ENCODE results near the gene UAP1L1. TPM values are rescaled to one million over a fixed set of nuclear protein-coding genes. Genes with fewer than 3 reads are reported as not detected.

UAP1L1 gene
- polyA plus RNA-seq (2013, experiment 1 of 2) = 0.17 TPM
- 0.19 TPM for polyA plus RNA-seq (2013, experiment 2 of 2)

- no CpG with 5 or more reads among the region's 87 CpGs for WGBS, 2 donors (ENCODE audit: extremely low coverage in 2 of 2, insufficient read length in 2 of 2, insufficient replicate concordance in 1 of 2)
- no peak for DNase-seq (ENCODE audit: low spot score)
Observed at GRCh38 chr9:137077010-137077747, at the start of gene UAP1L1. UAP1L1 (plus strand) TSS chr9:137077517; CDS start chr9:137077533, 16 bp downstream.

GRCh38 chr9:137028263-137029057 is 48.9 kb upstream of the UAP1L1 start:
- H4K91ac ChIP-seq (ENCODE audit: low read depth, low read length, poor library complexity) = no peak overlapping the region
- peak overlapping the region; percentile 0 for H3K4ac ChIP-seq (ENCODE audit: low read length)
- peak overlapping the region; percentile 54 for H2BK15ac ChIP-seq (ENCODE audit: low read length)
- peak overlapping the region; percentile 73 for H3K9ac ChIP-seq (ENCODE audit: low read depth, low read length, poor library complexity)
- peak; percentile 75 for DNase-seq (ENCODE audit: low spot score)
- WGBS, 2 donors (ENCODE audit: extremely low coverage in 2 of 2, insufficient read length in 2 of 2, insufficient replicate concordance in 1 of 2) = no CpG with 5 or more reads among the region's 98 CpGs
- peak overlapping the region; percentile 75 for H2BK5ac ChIP-seq (ENCODE audit: low read length)
- H3K4me3 ChIP-seq (ENCODE audit: low read length in 2 of 2) = peak overlapping the region; percentile 67 to 84
- H2BK120ac ChIP-seq (ENCODE audit: low read depth, low read length) = no peak overlapping the region
- peak overlapping the region; percentile 96 for H3K4me2 ChIP-seq (ENCODE audit: insufficient read depth, low read length, poor library complexity, severe bottlenecking)
- no peaks in the 10 kb centered on the region for H3K36me3 ChIP-seq (replicated peaks in 1 of 2; ENCODE audit: control insufficient read depth in 2 of 2, insufficient read depth in 2 of 2, low read length in 2 of 2)
- H3K27me3 ChIP-seq (ENCODE audit: control insufficient read depth in 3 of 3, insufficient read depth in 3 of 3, low read depth in 1 of 3, low read length in 3 of 3) = peaks cover 0 to 10% (median 0%) of the 10 kb centered on the region in 3 experiments
- H3K18ac ChIP-seq (ENCODE audit: low read length) = peak overlapping the region; percentile 99
- H4K8ac ChIP-seq (ENCODE audit: low read depth, low read length) = peak overlapping the region; percentile 33
- peak overlapping the region; percentile 5 for H3K14ac ChIP-seq (ENCODE audit: low read length)
- H2AFZ ChIP-seq (ENCODE audit: low read length) = peak overlapping the region; percentile 99
- H3K9me3 ChIP-seq (replicated peaks in 1 of 2; ENCODE audit: control insufficient read depth in 2 of 2, insufficient read depth in 1 of 2, low read depth in 1 of 2, low read length in 2 of 2) = no peaks in the 10 kb centered on the region
- H2AK5ac ChIP-seq (ENCODE audit: low read depth, low read length) = peak overlapping the region; percentile 58
- peaks cover 22 to 45% of the 10 kb centered on the region in 2 donors for H3K4me1 ChIP-seq (ENCODE audit: control insufficient read depth in 2 of 2, insufficient read depth in 1 of 2, low read depth in 1 of 2, low read length in 2 of 2)
- H3K23ac ChIP-seq (ENCODE audit: low read depth, low read length, poor library complexity) = peak overlapping the region; percentile 2
- H2BK12ac ChIP-seq (ENCODE audit: low read length) = no peak overlapping the region
- H3K27ac ChIP-seq (replicated peaks; ENCODE audit: low read length) = no peak overlapping the region
- peaks cover 14% of the 10 kb centered on the region for H3K79me1 ChIP-seq (ENCODE audit: low read depth, low read length)

More at GRCh38 chr9:137077010-137077747, at the start of gene UAP1L1:
- Histone ChIP-seq H2AK5ac (ENCODE audit: low read depth, low read length) (peak within 1 kb of the TSS; percentile 90), H2BK120ac (ENCODE audit: low read depth, low read length) (peak within 1 kb of the TSS; percentile 47), H4K8ac (ENCODE audit: low read depth, low read length) (no peak within 1 kb of the TSS), H3K27ac (replicated peaks; ENCODE audit: low read length) (no peak within 1 kb of the TSS), H3K27me3 (ENCODE audit: control insufficient read depth in 3 of 3, insufficient read depth in 3 of 3, low read depth in 1 of 3, low read length in 3 of 3) (peaks cover 29 to 81% (median 63%) of the 10 kb centered on the region in 3 experiments), H2BK12ac (ENCODE audit: low read length) (peak within 1 kb of the TSS; percentile 41), H2BK15ac (ENCODE audit: low read length) (peak within 1 kb of the TSS; percentile 38), H2AFZ (ENCODE audit: low read length) (peak within 1 kb of the TSS; percentile 75), H4K91ac (ENCODE audit: low read depth, low read length, poor library complexity) (no peak within 1 kb of the TSS), H3K18ac (ENCODE audit: low read length) (peak within 1 kb of the TSS; percentile 87), H3K23ac (ENCODE audit: low read depth, low read length, poor library complexity) (peak within 1 kb of the TSS; percentile 85), H3K79me1 (ENCODE audit: low read depth, low read length) (peaks cover 4% of the 10 kb centered on the region), H3K14ac (ENCODE audit: low read length) (peak within 1 kb of the TSS; percentile 56), H3K4me2 (ENCODE audit: insufficient read depth, low read length, poor library complexity, severe bottlenecking) (peak within 1 kb of the TSS; percentile 62), H3K36me3 (replicated peaks in 1 of 2; ENCODE audit: control insufficient read depth in 2 of 2, insufficient read depth in 2 of 2, low read length in 2 of 2) (no peaks in the 10 kb centered on the region), H3K4me3 (ENCODE audit: low read length in 2 of 2) (peak within 1 kb of the TSS; percentile 38 to 72), H3K9ac (ENCODE audit: low read depth, low read length, poor library complexity) (peak within 1 kb of the TSS; percentile 44), H3K4me1 (ENCODE audit: control insufficient read depth in 2 of 2, insufficient read depth in 1 of 2, low read depth in 1 of 2, low read length in 2 of 2) (peaks cover 3 to 7% of the 10 kb centered on the region in 2 donors), H3K4ac (ENCODE audit: low read length) (no peak within 1 kb of the TSS), H2BK5ac (ENCODE audit: low read length) (no peak within 1 kb of the TSS), H3K9me3 (replicated peaks in 1 of 2; ENCODE audit: control insufficient read depth in 2 of 2, insufficient read depth in 1 of 2, low read depth in 1 of 2, low read length in 2 of 2) (peaks cover 0 to 10% of the 10 kb centered on the region in 2 donors)

GRCh38 chr9:137029058-137029936 is 48.0 kb upstream of the UAP1L1 start:
- Histone ChIP-seq H2AFZ (ENCODE audit: low read length) (peak overlapping the region; percentile 99), H3K4me2 (ENCODE audit: insufficient read depth, low read length, poor library complexity, severe bottlenecking) (peak overlapping the region; percentile 26), H2BK15ac (ENCODE audit: low read length) (peak overlapping the region; percentile 54), H4K8ac (ENCODE audit: low read depth, low read length) (no peak overlapping the region), H3K79me1 (ENCODE audit: low read depth, low read length) (peaks cover 9% of the 10 kb centered on the region), H3K4me1 (ENCODE audit: control insufficient read depth in 2 of 2, insufficient read depth in 1 of 2, low read depth in 1 of 2, low read length in 2 of 2) (peaks cover 18 to 38% of the 10 kb centered on the region in 2 donors), H3K27me3 (ENCODE audit: control insufficient read depth in 3 of 3, insufficient read depth in 3 of 3, low read depth in 1 of 3, low read length in 3 of 3) (peaks cover 0 to 10% (median 0%) of the 10 kb centered on the region in 3 experiments), H2BK5ac (ENCODE audit: low read length) (no peak overlapping the region), H3K9ac (ENCODE audit: low read depth, low read length, poor library complexity) (peak overlapping the region; percentile 73), H3K23ac (ENCODE audit: low read depth, low read length, poor library complexity) (peak overlapping the region; percentile 2), H3K14ac (ENCODE audit: low read length) (no peak overlapping the region), H3K18ac (ENCODE audit: low read length) (peak overlapping the region; percentile 99), H3K4ac (ENCODE audit: low read length) (no peak overlapping the region), H2BK120ac (ENCODE audit: low read depth, low read length) (no peak overlapping the region), H3K36me3 (replicated peaks in 1 of 2; ENCODE audit: control insufficient read depth in 2 of 2, insufficient read depth in 2 of 2, low read length in 2 of 2) (no peaks in the 10 kb centered on the region), H2BK12ac (ENCODE audit: low read length) (peak overlapping the region; percentile 93), H4K91ac (ENCODE audit: low read depth, low read length, poor library complexity) (no peak overlapping the region), H2AK5ac (ENCODE audit: low read depth, low read length) (peak overlapping the region; percentile 98), H3K9me3 (replicated peaks in 1 of 2; ENCODE audit: control insufficient read depth in 2 of 2, insufficient read depth in 1 of 2, low read depth in 1 of 2, low read length in 2 of 2) (no peaks in the 10 kb centered on the region), H3K27ac (replicated peaks; ENCODE audit: low read length) (peak overlapping the region; percentile 10), H3K4me3 (ENCODE audit: low read length in 2 of 2) (peak overlapping the region in 1 of 2 donors; percentile 60)
- WGBS, 2 donors (ENCODE audit: extremely low coverage in 2 of 2, insufficient read length in 2 of 2, insufficient replicate concordance in 1 of 2) = no CpG with 5 or more reads among the region's 19 CpGs
- DNase-seq (ENCODE audit: low spot score) = peak; percentile 75

Measured in neuronal stem cell (in vitro differentiated cells).